ENCODE results near the gene ARPP21.

ARPP21 gene

DNA sequence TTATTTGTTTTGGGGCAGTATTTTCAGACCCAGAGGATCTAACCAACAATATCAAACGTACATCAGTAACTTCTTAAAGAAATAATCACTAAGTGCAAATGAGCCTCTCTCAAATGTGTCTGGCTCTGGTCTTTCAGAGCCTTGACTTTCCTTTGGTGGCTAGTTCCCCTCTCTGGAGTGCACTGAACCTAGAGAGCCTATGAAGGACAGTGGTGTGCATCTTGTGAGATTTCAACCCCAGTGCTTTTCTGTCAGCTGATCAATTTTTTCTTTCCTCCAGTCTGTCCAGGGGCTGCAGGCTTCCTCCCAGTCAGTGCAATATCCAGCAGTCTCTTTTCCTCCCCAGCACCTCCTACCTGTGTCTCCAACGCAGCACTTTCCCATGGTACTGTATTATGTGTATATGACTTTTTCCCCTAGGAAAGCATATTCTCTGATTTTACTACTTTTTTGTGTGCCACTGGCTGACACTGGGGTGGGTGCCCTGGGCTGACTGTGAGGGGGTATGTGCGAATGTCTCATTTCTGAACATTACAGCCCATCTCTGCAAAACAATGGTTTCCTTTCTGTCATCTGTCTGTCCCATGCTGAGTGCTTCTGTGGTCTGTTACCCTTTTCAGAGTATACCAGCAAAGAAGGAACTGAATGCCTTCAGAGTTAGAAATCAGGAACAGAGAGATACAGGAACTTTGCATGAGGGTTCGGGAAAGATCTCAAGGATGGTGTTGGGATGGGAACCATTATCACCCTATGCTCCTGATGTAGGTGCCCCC, 98.8 kb downstream of the ARPP21 start:
- H3K4me3 ChIP-seq (ENCODE audit: low read depth, low read length): no peak overlapping the region
- TF ChIP-seq, protein P1, sequence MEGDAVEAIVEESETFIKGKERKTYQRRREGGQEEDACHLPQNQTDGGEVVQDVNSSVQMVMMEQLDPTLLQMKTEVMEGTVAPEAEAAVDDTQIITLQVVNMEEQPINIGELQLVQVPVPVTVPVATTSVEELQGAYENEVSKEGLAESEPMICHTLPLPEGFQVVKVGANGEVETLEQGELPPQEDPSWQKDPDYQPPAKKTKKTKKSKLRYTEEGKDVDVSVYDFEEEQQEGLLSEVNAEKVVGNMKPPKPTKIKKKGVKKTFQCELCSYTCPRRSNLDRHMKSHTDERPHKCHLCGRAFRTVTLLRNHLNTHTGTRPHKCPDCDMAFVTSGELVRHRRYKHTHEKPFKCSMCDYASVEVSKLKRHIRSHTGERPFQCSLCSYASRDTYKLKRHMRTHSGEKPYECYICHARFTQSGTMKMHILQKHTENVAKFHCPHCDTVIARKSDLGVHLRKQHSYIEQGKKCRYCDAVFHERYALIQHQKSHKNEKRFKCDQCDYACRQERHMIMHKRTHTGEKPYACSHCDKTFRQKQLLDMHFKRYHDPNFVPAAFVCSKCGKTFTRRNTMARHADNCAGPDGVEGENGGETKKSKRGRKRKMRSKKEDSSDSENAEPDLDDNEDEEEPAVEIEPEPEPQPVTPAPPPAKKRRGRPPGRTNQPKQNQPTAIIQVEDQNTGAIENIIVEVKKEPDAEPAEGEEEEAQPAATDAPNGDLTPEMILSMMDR (IDR thresholded peaks at IDR 0.05; ENCODE audit: low read depth, low read length, missing control alignments): no peak
- no peak for DNase-seq (ENCODE audit: low read depth)

DNA sequence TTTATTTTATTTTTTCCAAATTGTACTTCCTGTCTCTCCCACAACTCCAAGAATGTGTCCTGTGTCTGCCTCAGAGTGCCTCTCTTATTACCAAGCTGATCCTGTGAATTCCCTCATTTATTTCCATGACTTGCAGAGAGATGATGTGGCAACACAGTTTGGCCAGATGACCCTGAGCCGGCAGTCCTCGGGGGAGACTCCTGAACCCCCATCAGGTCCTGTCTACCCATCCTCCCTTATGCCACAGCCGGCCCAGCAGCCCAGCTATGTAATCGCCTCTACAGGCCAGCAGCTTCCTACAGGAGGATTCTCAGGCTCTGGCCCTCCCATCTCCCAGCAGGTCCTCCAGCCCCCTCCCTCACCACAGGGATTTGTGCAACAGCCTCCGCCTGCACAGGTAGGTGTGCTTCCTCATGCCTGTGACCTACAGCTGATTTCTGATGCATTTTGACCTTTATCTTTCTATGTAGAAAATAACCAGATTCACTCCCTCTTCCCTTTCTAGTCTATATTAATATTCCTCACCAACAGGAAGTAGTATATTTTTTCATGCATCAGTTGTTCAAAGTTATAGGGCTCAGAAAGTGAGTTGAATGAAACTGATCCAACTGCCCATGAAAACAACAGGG, 100.0 kb downstream of the ARPP21 start:
- DNase-seq (ENCODE audit: low read depth): no peak
- TF ChIP-seq, protein P1 (IDR thresholded peaks at IDR 0.05; ENCODE audit: low read depth, low read length, missing control alignments): no peak

DNA sequence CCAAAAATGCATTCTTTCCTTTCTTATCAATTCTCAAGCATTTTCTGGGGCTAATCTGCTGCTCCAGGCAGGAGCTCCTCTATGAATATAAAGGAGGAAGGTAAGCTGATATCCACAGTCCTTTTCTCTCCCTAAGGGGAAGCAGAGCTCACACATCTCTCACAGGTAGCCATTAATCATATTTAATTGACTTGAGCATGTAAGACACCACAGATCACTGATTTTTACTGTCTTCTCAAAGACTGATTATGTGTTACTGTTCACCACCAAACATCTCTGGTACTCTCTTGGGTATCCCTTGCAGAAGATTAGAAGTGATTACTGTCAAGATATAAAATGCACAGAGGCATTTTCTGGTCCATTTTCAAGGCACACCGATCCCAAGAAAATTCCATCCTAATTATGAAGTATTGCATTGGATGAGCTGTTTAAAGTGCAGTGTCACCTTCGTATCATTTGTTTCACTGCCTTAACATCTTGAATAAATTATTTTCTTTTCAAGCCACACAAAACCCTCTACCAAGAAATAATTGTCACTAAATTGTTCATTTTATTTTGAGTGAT, 100.7 kb downstream of the ARPP21 start:
- H3K4me3 ChIP-seq (ENCODE audit: low read depth, low read length): no peak overlapping the region
- TF ChIP-seq, protein P1 (IDR thresholded peaks at IDR 0.05; ENCODE audit: low read depth, low read length, missing control alignments): no peak
- DNase-seq (ENCODE audit: low read depth): no peak

More for the DNA sequence above, 100.0 kb downstream of the ARPP21 start:
- H3K4me3 ChIP-seq (ENCODE audit: low read depth, low read length): no peak overlapping the region

DNA sequence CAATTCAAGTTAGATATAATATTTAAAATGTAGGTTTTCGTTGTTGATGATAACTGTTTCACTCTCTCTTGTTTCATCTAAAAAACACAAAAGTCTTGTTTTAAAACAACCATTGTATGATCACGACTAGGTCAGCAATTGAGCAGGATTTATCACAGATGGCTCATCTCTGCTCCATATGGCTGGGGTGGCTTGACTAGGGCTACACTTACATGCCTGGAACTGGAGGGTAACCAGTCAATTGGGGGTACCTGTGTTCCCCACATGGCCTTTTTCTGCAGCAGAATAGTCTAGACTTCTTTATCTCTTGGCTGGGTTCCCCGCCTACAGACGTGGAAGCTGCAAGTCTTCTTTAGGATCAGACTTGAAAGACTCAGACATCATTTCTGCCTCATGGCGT, 103.9 kb downstream of the ARPP21 start:
- DNase-seq (ENCODE audit: low read depth): no peak
- TF ChIP-seq, protein P1 (IDR thresholded peaks at IDR 0.05; ENCODE audit: low read depth, low read length, missing control alignments): no peak

DNA sequence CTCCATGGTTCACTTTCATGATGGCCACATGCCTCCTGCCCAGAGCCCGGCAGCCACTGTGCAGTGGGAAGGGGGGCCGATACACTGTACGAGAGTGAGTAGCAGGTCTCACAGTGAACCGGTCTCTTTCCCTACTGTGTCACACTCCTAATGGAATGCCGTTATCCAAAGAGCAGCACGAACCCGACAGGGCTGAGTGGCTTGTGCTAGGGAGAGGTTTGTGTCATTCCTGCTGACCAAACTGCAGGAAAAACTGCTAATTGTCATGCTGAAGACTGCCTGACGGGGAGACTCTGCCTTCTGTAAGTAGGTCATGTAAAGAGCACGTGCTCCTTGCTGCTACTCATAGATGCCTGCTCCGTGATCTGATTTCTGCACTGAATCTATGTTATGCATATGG, 105.1 kb downstream of the ARPP21 start:
- TF ChIP-seq, protein P1 (IDR thresholded peaks at IDR 0.05; ENCODE audit: low read depth, low read length, missing control alignments): no peak
- no peak for DNase-seq (ENCODE audit: low read depth)
- no peak overlapping the region for H3K4me3 ChIP-seq (ENCODE audit: low read depth, low read length)

More for the DNA sequence above, 103.9 kb downstream of the ARPP21 start:
- H3K4me3 ChIP-seq (ENCODE audit: low read depth, low read length): no peak overlapping the region

DNA sequence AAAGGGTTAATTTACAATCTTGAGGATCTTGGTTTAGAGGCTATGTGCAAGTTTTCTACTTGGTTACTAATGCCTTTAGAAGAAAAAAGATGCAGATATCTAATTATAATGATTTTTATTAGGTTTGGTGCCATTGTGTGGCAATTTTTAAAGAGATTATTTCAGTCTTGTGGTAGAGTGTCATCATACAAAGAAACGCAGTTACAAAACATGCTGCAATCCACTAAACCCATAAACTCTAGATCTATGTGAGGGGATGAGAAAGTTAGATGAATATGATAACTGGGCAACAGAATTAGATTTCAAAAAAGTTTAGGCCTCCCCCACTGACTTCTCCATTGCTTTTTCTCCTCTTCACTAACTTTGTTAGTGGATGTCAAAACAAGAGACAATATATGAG, 106.0 kb downstream of the ARPP21 start:
- no peak for DNase-seq (ENCODE audit: low read depth)
- H3K4me3 ChIP-seq (ENCODE audit: low read depth, low read length): no peak overlapping the region
- TF ChIP-seq, protein P1 (IDR thresholded peaks at IDR 0.05; ENCODE audit: low read depth, low read length, missing control alignments): no peak
